Hematopoietic multipotent progenitor cell (in vitro differentiated cells): ENCODE data around the gene HSDL1. TPM values are rescaled to one million over a fixed set of nuclear protein-coding genes. Genes with fewer than 3 reads are reported as not detected.

ENCODE experiments used
- DNase-seq, 3 donors: peaks; one replicate each; pipeline ENCODE4 v3.0.0-alpha.2; 2011 to 2015; ENCODE audit warnings: low read depth in 2 of 3, low spot score in 2 of 3
- total RNA-seq: library from RNA; depleted of rRNA; stranded (reverse); fragments of >200 nt; gene quantifications from one replicate; pipeline ENCODE4 v1.2.3, GENCODE V29; 2012

The HSDL1 gene
- total RNA-seq, 1 donor = 9.4 TPM

- peak; percentile 49 to 65 (median 64) for DNase-seq
Observed at GRCh38 chr16:84084570-84085270, 60.3 kb downstream of the HSDL1 start.

GRCh38 chr16:84082835-84083569 is 62.0 kb downstream of the HSDL1 start:
- DNase-seq = no peak

GRCh38 chr16:84082110-84082509 is 62.9 kb downstream of the HSDL1 start:
- no peak for DNase-seq

- DNase-seq = no peak
Observed at GRCh38 chr16:84081446-84081989, 63.5 kb downstream of the HSDL1 start.

- no peak for DNase-seq
Observed at GRCh38 chr16:84080813-84081212, 64.2 kb downstream of the HSDL1 start.

- no peak for DNase-seq
Observed at GRCh38 chr16:84080378-84080777, 64.6 kb downstream of the HSDL1 start.

GRCh38 chr16:84079664-84080063 is 65.3 kb downstream of the HSDL1 start:
- no peak for DNase-seq

GRCh38 chr16:84075376-84075775 is 69.6 kb downstream of the HSDL1 start:
- no peak for DNase-seq

- no peak for DNase-seq
Observed at GRCh38 chr16:84074721-84075120, 70.3 kb downstream of the HSDL1 start.

Other genes starting within 250 kb of the HSDL1 start
- 7.8 TPM for gene MLYCD, start 246.1 kb downstream of the HSDL1 start, total RNA-seq
- 0.81 TPM for gene OSGIN1, start 191.9 kb downstream of the HSDL1 start, total RNA-seq
- gene NECAB2, start 176.9 kb downstream of the HSDL1 start, total RNA-seq = not detected
- gene SLC38A8, start 102.4 kb downstream of the HSDL1 start, total RNA-seq = not detected
- 52.8 TPM for gene MBTPS1, start 28.2 kb downstream of the HSDL1 start, total RNA-seq
- under 0.01 TPM for gene DNAAF1, start 131 bp upstream of the HSDL1 start, total RNA-seq
- 45.5 TPM for gene TAF1C, start 41.9 kb upstream of the HSDL1 start, total RNA-seq
- gene ADAD2, start 46.0 kb upstream of the HSDL1 start, total RNA-seq = not detected
- not detected for gene KCNG4, start 94.8 kb upstream of the HSDL1 start, total RNA-seq
- gene WFDC1, start 149.7 kb upstream of the HSDL1 start, total RNA-seq = 2.4 TPM
- gene ATP2C2, start 223.4 kb upstream of the HSDL1 start, total RNA-seq = under 0.01 TPM